Epidermal melanocyte (primary cell): ENCODE results near the gene KIAA1755.
"Not testable (repeated sequence)": the region's sequence is repeated elsewhere in the genome, so short reads cannot be mapped to it uniquely, and the experiment has no call there.

ENCODE experiments used
- DNase-seq: peaks from one replicate; pipeline ENCODE4 v3.0.0; 2011; ENCODE audit warnings: low spot score; ENCODE audit not compliant: insufficient read length

KIAA1755 gene

DNA sequence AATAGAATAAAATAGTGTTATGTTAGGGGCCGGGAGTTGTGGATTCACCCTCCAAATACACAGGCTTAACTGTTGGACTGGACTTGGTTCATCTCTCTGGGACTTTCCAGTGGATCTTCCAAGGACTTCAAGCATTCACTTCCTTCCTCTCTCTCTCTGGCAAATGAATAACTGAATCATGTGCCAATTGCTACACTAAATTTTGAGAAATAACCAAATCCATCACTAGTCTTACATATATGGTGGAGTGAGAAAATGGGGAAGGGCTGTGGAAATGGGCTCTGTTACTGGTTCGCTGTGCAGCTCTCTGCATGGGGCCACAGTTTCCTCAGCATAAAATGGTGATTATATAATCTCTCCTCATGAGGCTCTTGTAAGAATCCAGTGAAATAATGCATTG, 6.8 kb upstream of the KIAA1755 start:
- DNase-seq, result no peak

GRCh38 chr20:38266426-38266825, 5.9 kb upstream of the KIAA1755 start:
- DNase-seq, result no peak

DNA sequence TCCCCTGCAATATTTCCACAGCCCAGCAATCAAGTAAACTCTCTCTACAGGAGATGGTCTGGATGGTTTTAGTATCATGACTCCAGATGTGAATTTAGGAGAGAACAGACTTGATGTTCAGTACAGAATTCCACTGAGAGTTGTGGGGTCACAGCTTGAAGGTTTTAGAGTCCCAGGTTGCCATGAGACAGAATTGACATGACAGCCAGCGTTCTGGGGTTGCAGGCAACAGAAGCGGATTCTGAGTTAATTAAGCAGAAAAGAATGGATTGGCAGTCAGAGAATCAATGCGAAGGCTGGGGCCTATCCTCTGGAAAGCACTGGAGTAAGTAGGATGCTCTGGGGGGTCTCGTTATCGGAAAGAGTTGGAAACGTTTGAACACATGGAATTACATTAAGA, 2.4 kb upstream of the KIAA1755 start:
- no peak for DNase-seq

- DNase-seq, result no peak
These were observed 487 bp upstream of the KIAA1755 start for GRCh38 chr20:38261054-38261390.

DNA sequence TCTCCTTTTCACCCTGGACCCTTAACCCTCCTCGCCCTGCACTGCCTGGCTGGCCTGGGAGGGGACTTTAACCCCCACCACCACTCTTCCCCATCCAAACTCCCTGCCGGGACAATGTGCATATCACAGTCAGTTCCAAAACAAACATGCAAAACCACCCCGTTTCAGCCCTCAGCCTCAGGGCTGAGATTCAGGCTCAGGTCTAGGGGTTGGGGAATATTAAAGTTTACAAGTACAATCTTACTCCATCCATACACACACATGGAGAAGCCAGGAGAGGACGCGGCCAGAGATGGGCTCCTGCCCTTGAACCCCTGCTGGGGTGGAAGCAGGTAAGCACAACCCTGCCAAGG, 534 bp downstream of the KIAA1755 start:
- DNase-seq, result no peak

- no peak for DNase-seq
These were observed 1.9 kb downstream of the KIAA1755 start for GRCh38 chr20:38258545-38259215.

DNA sequence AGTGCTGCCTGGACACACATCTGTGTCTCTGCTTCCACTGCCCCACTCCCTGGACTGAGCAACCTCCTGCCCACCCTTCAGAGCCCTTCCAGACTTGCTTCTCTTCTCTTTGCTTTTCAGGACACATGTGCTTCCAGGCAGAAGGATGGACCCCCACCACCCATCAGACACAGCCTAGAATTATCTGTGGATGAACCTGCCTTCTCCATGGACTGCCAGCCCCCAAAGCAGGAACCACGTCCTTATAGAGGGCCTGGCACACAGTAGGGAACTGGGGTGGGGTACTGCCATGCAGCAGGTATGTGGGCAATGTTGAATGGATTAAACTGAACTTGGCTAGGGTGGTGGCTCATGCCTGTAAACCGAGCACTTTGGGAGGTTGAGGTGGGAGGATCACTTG, 3.6 kb downstream of the KIAA1755 start:
- no peak for DNase-seq

- DNase-seq, result no peak
These were observed 4.5 kb downstream of the KIAA1755 start for GRCh38 chr20:38256021-38256420.

DNA sequence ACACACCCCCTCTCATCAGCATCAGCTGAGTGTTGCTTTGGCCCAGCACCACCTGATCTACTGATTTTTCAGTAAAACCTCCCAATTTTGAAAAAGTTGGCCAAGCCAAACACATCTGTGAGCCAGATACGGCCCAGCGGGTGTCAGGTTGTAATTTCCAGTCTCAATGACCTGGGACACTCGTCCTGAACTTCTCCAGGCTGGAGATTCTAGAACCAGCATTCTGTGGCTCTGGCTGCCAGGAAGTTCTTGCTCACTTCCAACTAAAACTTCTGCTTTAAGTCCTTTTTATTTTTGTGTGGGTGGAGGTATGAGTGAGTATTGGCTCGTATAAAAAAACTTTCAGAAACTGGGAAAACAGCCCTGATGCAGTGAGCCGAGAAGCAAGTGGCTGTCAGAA, 5.1 kb downstream of the KIAA1755 start:
- DNase-seq, result no peak

DNA sequence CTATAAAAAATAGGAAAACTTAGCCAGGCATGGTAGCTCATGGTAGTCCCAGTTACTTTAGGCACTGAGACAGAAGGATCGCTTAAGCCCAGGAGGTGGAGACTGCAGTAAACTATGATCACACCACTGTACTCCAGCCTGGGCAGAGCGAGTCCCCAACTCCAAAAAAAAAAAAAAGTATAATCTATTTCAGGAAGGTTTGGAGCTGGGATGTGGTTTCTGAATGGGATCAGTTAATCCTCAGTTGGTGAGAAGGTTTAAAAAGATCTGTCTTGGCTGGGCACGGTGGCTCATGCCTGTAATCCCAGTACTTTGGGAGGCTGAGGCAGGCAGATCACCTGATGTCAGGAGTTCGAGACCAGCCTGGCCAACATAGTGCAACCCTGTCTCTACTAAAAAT, 5.9 kb downstream of the KIAA1755 start:
- DNase-seq, result not testable (repeated sequence)

DNA sequence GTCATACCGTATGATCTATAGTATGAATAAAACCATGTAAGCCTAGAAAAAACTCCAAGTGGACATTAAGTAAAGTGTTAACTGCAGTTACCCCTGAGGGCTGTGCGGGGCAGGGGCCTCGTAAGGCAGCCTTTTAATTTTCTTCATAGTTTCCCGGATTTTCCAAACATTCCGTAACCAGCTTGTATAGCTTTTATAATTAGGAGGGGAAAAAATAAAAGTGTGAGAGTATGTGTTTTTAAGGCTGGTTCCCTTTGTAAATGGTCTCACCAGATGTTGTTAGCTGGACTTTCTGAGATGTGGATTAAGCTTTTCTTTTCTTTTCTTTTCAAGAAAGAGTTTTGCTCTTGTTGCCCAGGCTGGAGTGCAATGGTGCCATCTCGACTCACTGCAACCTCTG, 7.0 kb downstream of the KIAA1755 start:
- DNase-seq, result no peak

DNA sequence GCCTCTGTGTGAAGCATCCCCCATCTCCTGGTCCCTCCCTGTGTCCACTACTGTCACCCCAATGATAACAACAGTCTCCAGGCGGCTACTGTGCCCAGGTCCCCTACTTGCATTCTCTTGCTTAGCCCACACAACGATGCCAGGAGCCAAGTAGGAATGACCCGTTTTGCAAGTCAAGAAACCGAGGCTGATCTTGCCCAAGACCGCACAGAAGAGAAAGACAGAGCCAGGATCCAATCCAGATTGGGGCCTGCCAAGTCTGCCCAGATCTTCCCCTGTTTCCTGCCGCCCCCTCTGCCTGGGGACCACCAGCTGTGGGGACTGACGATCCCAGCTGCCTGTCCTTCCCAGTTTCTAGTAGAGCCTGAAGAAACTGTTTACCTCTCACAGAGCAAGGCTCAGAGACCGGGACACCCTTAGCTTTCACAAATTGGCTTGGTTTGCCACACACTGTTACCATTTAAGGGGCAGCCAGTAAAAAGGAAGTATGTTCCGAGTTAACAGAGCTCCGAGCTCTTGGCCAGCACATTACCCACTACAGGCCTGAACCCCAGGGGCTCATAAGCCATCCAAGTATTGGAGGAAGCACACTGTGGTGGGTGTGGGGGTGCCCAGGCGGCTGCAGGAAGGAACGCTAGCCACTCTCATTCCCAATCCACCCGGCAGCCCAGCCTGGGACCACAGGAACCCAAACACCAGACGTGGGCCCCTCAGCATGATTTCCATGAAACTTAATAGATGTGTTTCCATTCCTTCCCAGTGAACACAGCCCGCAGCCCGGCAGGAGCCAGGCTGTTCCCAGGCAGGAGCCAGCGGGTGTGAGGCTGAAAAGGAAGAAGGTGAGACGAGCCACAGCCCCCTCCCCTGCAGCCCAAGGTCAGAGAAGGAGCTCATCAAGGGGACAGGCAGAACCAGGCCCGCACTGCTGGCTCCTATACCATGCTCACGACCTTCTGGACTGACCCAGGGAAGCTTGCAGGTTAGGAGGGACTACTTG, 7.9 kb downstream of the KIAA1755 start:
- no peak for DNase-seq

DNA sequence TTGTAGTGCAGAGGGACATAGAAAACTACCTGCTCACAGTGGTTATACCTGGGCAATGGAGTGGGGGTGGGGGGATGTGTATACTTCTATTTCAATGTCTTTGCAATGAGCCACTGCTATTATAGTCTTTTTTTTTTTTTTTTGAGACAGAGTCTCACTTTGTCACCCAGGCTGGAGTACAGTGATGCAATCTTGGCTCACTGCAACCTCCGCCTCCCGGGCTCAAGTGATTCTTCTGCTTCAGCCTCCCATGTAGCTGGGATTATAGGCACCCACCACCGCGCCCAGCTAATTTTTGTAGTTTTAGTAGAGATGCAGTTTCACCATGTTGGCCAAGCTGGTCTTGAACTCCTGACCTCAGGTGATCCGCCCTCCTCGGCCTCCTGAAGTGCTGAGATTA, 9.1 kb downstream of the KIAA1755 start:
- DNase-seq, result not testable (repeated sequence)

- no peak for DNase-seq
These were observed 9.9 kb downstream of the KIAA1755 start for GRCh38 chr20:38250609-38251008.

- no peak for DNase-seq
These were observed 10.8 kb downstream of the KIAA1755 start for GRCh38 chr20:38249536-38250310.

GRCh38 chr20:38248133-38248532, 12.4 kb downstream of the KIAA1755 start:
- no peak for DNase-seq

DNA sequence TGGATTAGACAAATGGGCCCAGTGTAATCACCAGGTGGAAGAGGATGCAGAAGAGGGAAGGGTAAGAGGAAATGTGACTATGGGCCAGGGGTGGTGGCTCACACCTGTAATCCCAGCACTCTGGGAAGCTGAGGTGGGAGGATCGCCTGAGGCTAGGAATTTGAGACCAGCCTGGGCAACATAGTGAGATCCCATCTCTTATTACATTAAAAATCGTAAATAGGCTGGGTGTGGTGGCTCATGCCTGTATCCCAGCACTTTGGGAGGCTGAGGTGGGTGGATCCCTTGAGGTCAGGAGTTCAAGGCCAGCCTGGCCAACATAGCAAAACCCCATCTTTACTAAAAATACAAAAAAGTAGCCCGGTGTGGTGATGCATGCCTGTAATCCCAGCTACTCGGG, 12.8 kb downstream of the KIAA1755 start:
- DNase-seq, result not testable (repeated sequence)

DNA sequence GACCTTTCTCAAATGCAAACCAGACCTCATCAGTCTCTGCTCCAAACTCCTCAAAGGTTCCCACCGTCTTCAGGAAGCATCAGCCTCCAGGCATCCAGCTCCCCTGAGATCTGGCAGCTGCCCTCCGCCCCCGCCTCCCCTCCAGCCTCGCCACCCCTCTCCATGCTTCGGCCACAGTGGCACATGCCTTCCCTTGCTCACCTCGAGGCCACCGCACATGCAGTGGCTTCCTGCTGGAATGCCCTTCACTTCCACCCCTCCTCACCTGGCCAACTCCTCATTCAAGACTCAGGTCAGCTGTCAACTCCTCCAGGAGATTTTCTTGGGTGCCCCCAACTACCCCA, 13.4 kb downstream of the KIAA1755 start:
- DNase-seq, result no peak

GRCh38 chr20:38246357-38247165, 14.0 kb downstream of the KIAA1755 start:
- DNase-seq, result no peak

DNA sequence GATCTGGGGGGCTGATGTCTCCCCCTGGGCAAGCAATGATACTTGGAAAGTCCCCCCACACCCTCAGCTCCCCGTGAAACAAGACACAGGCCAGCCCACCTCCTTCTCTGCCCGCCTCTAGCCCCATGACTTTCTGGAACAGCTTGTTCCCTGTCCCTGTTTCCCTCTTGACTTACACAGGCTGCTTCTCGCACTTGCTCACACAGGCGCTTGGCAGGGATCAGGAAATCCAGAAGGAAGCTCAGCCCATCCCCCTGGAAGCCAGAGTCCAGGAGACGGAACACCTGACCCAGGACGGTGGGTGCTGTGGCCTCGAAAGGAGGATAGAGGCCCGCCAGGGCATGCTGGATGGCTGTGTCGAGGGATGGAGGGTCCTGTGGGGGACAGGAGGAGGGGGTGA, 14.8 kb downstream of the KIAA1755 start:
- no peak for DNase-seq

DNA sequence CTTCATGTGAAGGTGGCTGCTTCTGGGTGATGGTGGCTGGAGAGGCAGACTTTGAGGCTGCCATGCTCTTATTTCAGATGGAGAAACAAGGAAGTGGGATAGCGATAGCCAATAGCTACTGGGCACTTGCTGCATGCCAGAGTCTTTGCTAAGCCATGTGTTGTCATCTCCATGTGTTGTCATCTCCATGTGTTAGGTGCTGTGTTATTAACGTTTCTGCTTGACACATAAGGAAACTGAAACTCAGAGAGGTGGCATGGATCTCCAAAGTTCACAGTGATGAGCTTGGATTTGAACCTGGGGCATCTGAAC, 16.9 kb downstream of the KIAA1755 start:
- no peak for DNase-seq
